Osteoblast (primary cell): ENCODE results near the gene TARM1. TPM values are rescaled to one million over a fixed set of nuclear protein-coding genes. Genes with fewer than 3 reads are reported as not detected.

Experiments used
- DNase-seq: peaks from one replicate; pipeline ENCODE4 v3.0.0; 2011; ENCODE audit warnings: low spot score, mixed read lengths; ENCODE audit not compliant: insufficient read length; ENCODE audit errors: missing footprints
- H2AFZ ChIP-seq: 2 replicates; pipeline ENCODE4 v1.6.0; 2011; ENCODE audit warnings: mild to moderate bottlenecking, low read length
- H3K27ac ChIP-seq: 2 replicates; pipeline ENCODE4 v1.5.1; 2011; ENCODE audit warnings: mild to moderate bottlenecking, low read depth, low read length, moderate library complexity
- H3K27me3 ChIP-seq: 2 replicates; pipeline ENCODE4 v1.6.0; 2012; ENCODE audit warnings: mild to moderate bottlenecking, control low read depth, inconsistent platforms, low read length, moderate library complexity; ENCODE audit not compliant: insufficient read depth
- H3K36me3 ChIP-seq: 2 replicates; pipeline ENCODE4 v1.5.1; 2011; ENCODE audit warnings: mild to moderate bottlenecking, low read length, control low read depth, moderate library complexity; ENCODE audit not compliant: insufficient read depth
- H3K4me1 ChIP-seq: 2 replicates; pipeline ENCODE4 v1.5.1; 2011; ENCODE audit warnings: mild to moderate bottlenecking, low read length, control low read depth, moderate library complexity; ENCODE audit not compliant: insufficient read depth
- H3K4me2 ChIP-seq: 2 replicates; pipeline ENCODE4 v1.6.0; 2011; ENCODE audit warnings: mild to moderate bottlenecking, low read length; ENCODE audit not compliant: insufficient read depth
- H3K4me3 ChIP-seq: fragments of 200-600 bp; sonication (generic); 3 replicates; pipeline ENCODE4 v1.5.1; 2012; ENCODE audit warnings: mild to moderate bottlenecking, low read length, inconsistent platforms; ENCODE audit not compliant: insufficient read depth
- H3K79me2 ChIP-seq: 2 replicates; pipeline ENCODE4 v1.6.0; 2012; ENCODE audit warnings: mild to moderate bottlenecking, low read length, control low read depth, inconsistent platforms; ENCODE audit not compliant: insufficient read depth
- H3K9me3 ChIP-seq: 2 replicates; pipeline ENCODE4 v1.5.1; 2011; ENCODE audit warnings: low read depth, low read length, control low read depth
- H4K20me1 ChIP-seq: 2 replicates; pipeline ENCODE4 v1.6.0; 2012; ENCODE audit warnings: mild to moderate bottlenecking, low read length, control low read depth; ENCODE audit not compliant: insufficient read depth
- CTCF ChIP-seq: IDR thresholded peaks from 2 replicates; pipeline ENCODE4 v1.5.1; 2011; ENCODE audit warnings: mild to moderate bottlenecking, low read depth, low read length, moderate library complexity; ENCODE audit errors: extremely low read depth
- total RNA-seq: library from RNA; depleted of rRNA; stranded (reverse); fragments of >200 nt; gene quantifications from 2 replicates; pipeline ENCODE4 v1.2.3, GENCODE V29; 2012

Gene TARM1
- total RNA-seq, 1 donor, result not detected

GRCh38 chr19:54074851-54075250 is 6.3 kb downstream of the TARM1 start:
- H3K4me1 ChIP-seq, result no peaks in the 10 kb centered on the region
- H3K4me2 ChIP-seq, result no peak overlapping the region
- no peak overlapping the region for H3K27ac ChIP-seq
- no peak overlapping the region for H2AFZ ChIP-seq
- H3K79me2 ChIP-seq, result no peaks in the 10 kb centered on the region
- DNase-seq, result no peak
- H3K4me3 ChIP-seq, result no peak overlapping the region
- H3K27me3 ChIP-seq, result no peaks in the 10 kb centered on the region
- H3K36me3 ChIP-seq, result no peaks in the 10 kb centered on the region
- no peak for TF ChIP-seq CTCF
- no peaks in the 10 kb centered on the region for H4K20me1 ChIP-seq
- H3K9me3 ChIP-seq, result no peaks in the 10 kb centered on the region

- no peaks in the 10 kb centered on the region for H3K9me3 ChIP-seq
- H2AFZ ChIP-seq, result no peak overlapping the region
- no peaks in the 10 kb centered on the region for H3K79me2 ChIP-seq
- H3K36me3 ChIP-seq, result no peaks in the 10 kb centered on the region
- H3K4me1 ChIP-seq, result no peaks in the 10 kb centered on the region
- no peaks in the 10 kb centered on the region for H4K20me1 ChIP-seq
- H3K4me2 ChIP-seq, result no peak overlapping the region
- no peak overlapping the region for H3K27ac ChIP-seq
- no peak overlapping the region for H3K4me3 ChIP-seq
- no peak for TF ChIP-seq CTCF
- H3K27me3 ChIP-seq, result no peaks in the 10 kb centered on the region
- DNase-seq, result no peak
Observed at GRCh38 chr19:54073829-54074228, 7.3 kb downstream of the TARM1 start.

- no peak overlapping the region for H3K4me2 ChIP-seq
Observed at GRCh38 chr19:54069470-54069869, 11.7 kb downstream of the TARM1 start.

GRCh38 chr19:54063350-54064116 is 17.6 kb downstream of the TARM1 start, which contains the start of gene VSTM1:
Gene VSTM1 (minus strand): TSS chr19:54063897. CDS start chr19:54063777, 120 bp downstream.
- TF ChIP-seq CTCF, result no peak
- no peaks in the 10 kb centered on the region for H4K20me1 ChIP-seq
- H3K4me3 ChIP-seq, result no peak within 1 kb of the TSS
- H3K36me3 ChIP-seq, result no peaks in the 10 kb centered on the region
- no peaks in the 10 kb centered on the region for H3K9me3 ChIP-seq
- H3K27ac ChIP-seq, result no peak within 1 kb of the TSS
- DNase-seq, result peak; percentile 54
- H3K79me2 ChIP-seq, result no peaks in the 10 kb centered on the region
- H3K4me1 ChIP-seq, result no peaks in the 10 kb centered on the region
- H2AFZ ChIP-seq, result no peak within 1 kb of the TSS
- no peaks in the 10 kb centered on the region for H3K27me3 ChIP-seq
- no peak within 1 kb of the TSS for H3K4me2 ChIP-seq

More at GRCh38 chr19:54069470-54069869, 11.7 kb downstream of the TARM1 start:
- no peaks in the 10 kb centered on the region for H3K4me1 ChIP-seq
- no peak overlapping the region for H3K27ac ChIP-seq
- no peaks in the 10 kb centered on the region for H3K36me3 ChIP-seq
- no peak overlapping the region for H3K4me3 ChIP-seq
- H2AFZ ChIP-seq, result no peak overlapping the region
- no peaks in the 10 kb centered on the region for H3K9me3 ChIP-seq
- H4K20me1 ChIP-seq, result no peaks in the 10 kb centered on the region
- no peaks in the 10 kb centered on the region for H3K27me3 ChIP-seq
- H3K79me2 ChIP-seq, result no peaks in the 10 kb centered on the region
- no peak for TF ChIP-seq CTCF
- DNase-seq, result no peak
